DOHH2 (cell line): ENCODE data around the gene PMP22.

Experiments used
- H3F3A ChIP-seq: fragments of 200-600 bp; sonication (generic), shearing (Covaris generic); 2 replicates; pipeline ENCODE4 v1.6.0; 2016; ENCODE audit warnings: antibody characterized with exemption, mild to moderate bottlenecking; ENCODE audit not compliant: control insufficient read depth, insufficient read depth
- H3K27ac ChIP-seq: fragments of 200-600 bp; sonication (generic); 2 replicates; pipeline ENCODE4 v1.5.1; 2014; ENCODE audit warnings: low read depth, mild to moderate bottlenecking, low read length, moderate library complexity
- H3K27me3 ChIP-seq: fragments of 200-600 bp; sonication (generic); 2 replicates; pipeline ENCODE4 v1.6.1; 2014; ENCODE audit warnings: mild to moderate bottlenecking, low read length, mixed read lengths; ENCODE audit not compliant: control insufficient read depth
- H3K36me3 ChIP-seq: fragments of 200-600 bp; sonication (generic); 2 replicates; pipeline ENCODE4 v1.6.1; 2014; ENCODE audit warnings: mild to moderate bottlenecking, low read length, moderate library complexity, mixed read lengths; ENCODE audit not compliant: control insufficient read depth
- H3K4me1 ChIP-seq: fragments of 200-600 bp; sonication (generic); 2 replicates; pipeline ENCODE4 v1.6.1; 2014; ENCODE audit warnings: mild to moderate bottlenecking, low read length, mixed read lengths; ENCODE audit not compliant: control insufficient read depth
- H3K4me2 ChIP-seq: fragments of 200-600 bp; sonication (generic); 2 replicates; pipeline ENCODE4 v1.6.0; 2014; ENCODE audit warnings: mild to moderate bottlenecking, low read length, moderate library complexity
- H3K4me3 ChIP-seq: fragments of 200-600 bp; sonication (generic); 2 replicates; pipeline ENCODE4 v1.5.1; 2014; ENCODE audit warnings: mild to moderate bottlenecking, low read length, mixed read lengths
- H3K79me2 ChIP-seq: fragments of 200-600 bp; sonication (generic); 2 replicates; pipeline ENCODE4 v1.6.1; 2014; ENCODE audit warnings: mild to moderate bottlenecking, low read length, mixed read lengths; ENCODE audit not compliant: control insufficient read depth
- H3K9me2 ChIP-seq: fragments of 200-600 bp; sonication (generic); replicated peaks from 2 replicates; pipeline ENCODE4 v1.6.1; 2014; ENCODE audit warnings: mild to moderate bottlenecking, low read length, mixed read lengths; ENCODE audit not compliant: control insufficient read depth
- H3K9me3 ChIP-seq: fragments of 200-600 bp; sonication (generic); 2 replicates; pipeline ENCODE4 v1.6.1; 2014; ENCODE audit warnings: antibody characterized with exemption, low read length, mixed read lengths; ENCODE audit not compliant: control insufficient read depth, insufficient read depth
- H4K20me1 ChIP-seq: fragments of 200-600 bp; sonication (generic); 2 replicates; pipeline ENCODE4 v1.6.0; 2014; ENCODE audit warnings: low read depth, mild to moderate bottlenecking, antibody characterized with exemption, low read length, moderate library complexity; ENCODE audit not compliant: control insufficient read depth, insufficient read depth
- CTCF ChIP-seq: fragments of 200-600 bp; sonication (generic); IDR thresholded peaks from one replicate; pipeline ENCODE4 v1.5.1; 2014; ENCODE audit warnings: antibody characterized with exemption, mild to moderate bottlenecking, low read depth, low read length; ENCODE audit not compliant: poor library complexity, severe bottlenecking
- EZH2phosphoT487 ChIP-seq: fragments of 200-600 bp; sonication (generic); IDR thresholded peaks from 2 replicates; pipeline ENCODE4 v1.6.1; 2017; ENCODE audit warnings: borderline replicate concordance, mild to moderate bottlenecking, antibody characterized with exemption, low read length, moderate library complexity, mixed read lengths

Gene PMP22

GRCh38 chr17:15180121-15180561 is 85.0 kb downstream of the PMP22 start:
- Histone ChIP-seq H3K4me1 (no peaks in the 10 kb centered on the region), H3K79me2 (no peaks in the 10 kb centered on the region), H3K4me2 (no peak overlapping the region), H3K4me3 (no peak overlapping the region), H3F3A (no peaks in the 10 kb centered on the region), H4K20me1 (no peaks in the 10 kb centered on the region), H3K9me3 (no peaks in the 10 kb centered on the region), H3K36me3 (no peaks in the 10 kb centered on the region), H3K27ac (no peak overlapping the region), H3K9me2 (no peaks in the 10 kb centered on the region), H3K27me3 (no peaks in the 10 kb centered on the region)
- no peak for TF ChIP-seq CTCF
- TF ChIP-seq EZH2phosphoT487 = no peak
